Large intestine (tissue), 3 donors: ENCODE results near the gene KDM6A. TPM values are rescaled to one million over a fixed set of nuclear protein-coding genes. Genes with fewer than 3 reads are reported as not detected.
"Not testable (repeated sequence)": the region's sequence is repeated elsewhere in the genome, so short reads cannot be mapped to it uniquely, and the experiment has no call there.

Experiments
- DNase-seq, 2 donors: peaks; one replicate each; pipeline versions ENCODE4 v3.0.0 to v3.0.0-alpha.2; 2013
- H3K27ac ChIP-seq: one replicate; pipeline ENCODE4 v1.5.1; 2013; ENCODE audit warnings: low read length
- H3K27me3 ChIP-seq: 2 replicates; pipeline ENCODE4 v1.6.1; 2013; ENCODE audit warnings: low read length; ENCODE audit not compliant: control insufficient read depth, insufficient read depth
- H3K36me3 ChIP-seq: 2 replicates; pipeline ENCODE4 v1.6.1; 2013; ENCODE audit warnings: low read length; ENCODE audit not compliant: control insufficient read depth, insufficient read depth
- H3K4me1 ChIP-seq: one replicate; pipeline ENCODE4 v1.6.1; 2013; ENCODE audit warnings: low read length; ENCODE audit not compliant: control insufficient read depth, insufficient read depth
- H3K4me3 ChIP-seq: one replicate; pipeline ENCODE4 v1.5.1; 2013; ENCODE audit warnings: low read length
- H3K9me3 ChIP-seq: one replicate; pipeline ENCODE4 v1.6.1; 2013; ENCODE audit warnings: mild to moderate bottlenecking, low read depth, low read length, moderate library complexity; ENCODE audit not compliant: control insufficient read depth
- WGBS: methylation state at CpG from one replicate; pipeline ENCODE4 v1.1.5; 2013; ENCODE audit warnings: low lambda C conversion rate; ENCODE audit not compliant: insufficient coverage; 5-methylcytosine and 5-hydroxymethylcytosine counted together
- polyA plus RNA-seq: library from polyadenylated mRNA; unstranded; fragments of 120-200 nt; gene quantifications from one replicate; pipeline ENCODE4 v1.2.1, GENCODE V29; 2013

The KDM6A gene
- polyA plus RNA-seq, 1 donor: 26.8 TPM

DNA sequence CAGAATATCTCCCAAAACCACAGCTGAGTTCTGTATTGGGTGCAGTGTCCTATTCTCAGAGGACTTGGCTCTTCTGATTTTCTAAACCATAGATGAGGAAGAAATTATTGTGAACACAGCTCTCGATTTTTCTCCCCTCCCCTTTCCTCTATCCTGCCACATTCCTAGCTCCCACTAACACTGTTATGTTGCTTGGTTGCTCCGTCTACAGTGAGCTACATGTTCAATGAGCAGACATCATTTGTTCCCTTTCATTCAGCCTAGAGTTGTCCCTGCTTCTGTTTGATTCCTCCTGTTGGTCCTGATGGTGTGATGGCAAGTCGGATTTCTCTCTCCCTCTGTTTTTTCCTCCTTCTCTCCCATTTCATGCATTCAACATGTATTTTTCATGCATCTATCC, 261.8 kb downstream of the KDM6A start:
- DNase-seq: no peak
- WGBS: no CpG with 5 or more reads among the region's 3 CpGs
- Histone ChIP-seq H3K27ac (no peak overlapping the region), H3K36me3 (no peaks in the 10 kb centered on the region), H3K4me3 (no peak overlapping the region), H3K9me3 (no peaks in the 10 kb centered on the region), H3K4me1 (no peaks in the 10 kb centered on the region), H3K27me3 (no peaks in the 10 kb centered on the region)

DNA sequence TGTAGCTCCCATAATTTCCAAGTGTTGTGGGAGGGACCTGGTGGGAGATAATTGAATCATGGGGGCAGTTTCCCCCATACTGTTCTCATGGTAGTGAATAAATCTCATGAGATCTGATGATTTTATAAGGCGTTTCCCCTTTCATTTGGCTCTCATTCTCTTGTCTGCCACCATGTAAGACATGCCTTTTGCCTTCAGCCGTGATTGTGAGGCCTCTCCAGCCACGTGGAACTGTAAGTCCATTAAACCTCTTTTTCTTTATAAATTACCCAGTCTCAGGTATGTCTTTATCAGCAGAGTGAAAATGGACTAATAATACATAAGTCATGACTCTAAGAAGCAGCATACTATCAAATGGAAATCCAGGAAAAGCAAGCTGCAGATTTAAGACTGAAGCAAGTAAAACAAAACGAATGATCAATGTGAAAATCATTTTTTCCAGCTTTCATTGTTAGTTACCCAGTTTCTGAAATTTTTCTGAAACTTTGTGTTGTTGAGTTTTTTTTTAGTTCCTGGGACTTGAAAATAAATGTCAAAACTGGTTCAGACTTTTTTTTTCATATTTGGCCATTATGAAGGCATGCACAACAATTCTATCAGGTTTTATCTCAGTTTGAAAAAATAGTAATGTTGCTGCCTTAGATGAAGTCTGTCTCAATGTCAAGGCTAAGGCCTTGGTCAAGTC, 262.5 kb downstream of the KDM6A start:
- not testable (repeated sequence) for H3K9me3 ChIP-seq, H3K4me1 ChIP-seq, H3K27ac ChIP-seq, H3K27me3 ChIP-seq, H3K4me3 ChIP-seq, H3K36me3 ChIP-seq, DNase-seq
- no CpG with 5 or more reads among the region's 4 CpGs for WGBS

DNA sequence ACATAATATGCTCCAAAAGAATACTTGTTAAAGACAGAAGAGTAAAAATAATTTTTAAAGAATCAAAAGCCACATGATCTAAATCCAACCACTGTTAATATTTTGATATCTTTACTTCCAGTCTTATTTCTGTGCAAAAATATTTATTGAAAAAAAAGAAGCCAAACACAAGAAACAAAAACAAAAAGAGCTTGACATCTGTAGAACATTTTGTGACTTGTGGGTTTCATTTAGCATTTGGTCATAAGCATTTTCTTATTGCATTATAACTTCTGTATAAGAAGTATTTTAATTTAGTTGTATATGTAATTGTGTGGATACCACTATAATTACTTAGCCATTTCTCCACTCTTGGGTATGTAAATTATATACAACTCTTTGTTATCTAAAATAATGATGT, 264.5 kb downstream of the KDM6A start:
- Histone ChIP-seq H3K27ac (no peak overlapping the region), H3K9me3 (no peaks in the 10 kb centered on the region), H3K4me3 (no peak overlapping the region), H3K36me3 (no peaks in the 10 kb centered on the region), H3K27me3 (no peaks in the 10 kb centered on the region), H3K4me1 (no peaks in the 10 kb centered on the region)
- DNase-seq: no peak

DNA sequence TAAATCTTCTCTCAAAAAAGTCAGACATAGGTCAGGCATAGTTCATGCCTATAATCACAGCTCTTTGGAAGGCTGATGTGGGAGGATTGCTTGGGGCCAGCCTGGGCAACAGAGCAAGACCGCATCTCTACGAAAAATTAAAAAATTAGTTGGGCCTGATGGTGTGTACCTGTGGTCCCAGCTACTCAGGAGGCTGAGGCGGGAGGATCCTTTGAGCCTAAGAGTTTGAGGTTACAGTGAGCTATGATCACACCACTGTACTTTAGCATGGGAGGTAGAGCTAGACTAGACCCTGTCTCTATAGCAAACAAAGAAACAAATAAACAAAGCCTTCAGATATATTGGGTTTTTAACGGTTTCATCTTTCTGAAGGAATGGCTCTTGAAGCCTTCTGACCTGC, 265.5 kb downstream of the KDM6A start:
- Histone ChIP-seq H3K4me1 (no peaks in the 10 kb centered on the region), H3K9me3 (no peaks in the 10 kb centered on the region), H3K4me3 (no peak overlapping the region), H3K36me3 (no peaks in the 10 kb centered on the region), H3K27me3 (no peaks in the 10 kb centered on the region), H3K27ac (no peak overlapping the region)
- DNase-seq: no peak
- 80% methylated on average over 1 of the region's 4 CpGs for WGBS

- Histone ChIP-seq H3K27me3 (no peaks in the 10 kb centered on the region), H3K9me3 (no peaks in the 10 kb centered on the region), H3K36me3 (no peaks in the 10 kb centered on the region), H3K27ac (no peak overlapping the region), H3K4me1 (no peaks in the 10 kb centered on the region), H3K4me3 (no peak overlapping the region)
- WGBS: 80% methylated on average over 2 of the region's 4 CpGs
- no peak for DNase-seq
Measured at GRCh38 chrX:45140812-45141211, 267.8 kb downstream of the KDM6A start.

DNA sequence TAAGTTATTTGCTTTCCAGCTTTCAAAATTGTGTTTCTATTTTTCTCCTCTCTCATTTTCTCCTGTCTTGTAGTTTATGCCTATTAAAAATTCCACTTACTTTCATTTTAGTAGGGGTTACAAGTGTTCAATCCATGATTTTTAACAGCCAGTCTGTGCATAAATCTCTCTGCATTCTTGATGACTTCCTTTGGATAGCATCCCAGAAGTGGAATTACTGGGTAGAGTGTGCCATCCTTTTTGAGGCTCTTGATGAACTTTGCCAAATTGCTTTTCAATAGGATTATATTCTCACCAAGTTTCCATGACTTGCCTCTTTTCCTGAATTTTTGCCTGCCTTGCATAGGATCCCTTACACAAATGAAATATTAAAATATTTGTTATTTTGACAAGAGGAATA, 269.2 kb downstream of the KDM6A start:
- no peaks in the 10 kb centered on the region for H3K4me1 ChIP-seq
- H3K27ac ChIP-seq: no peak overlapping the region
- no peak for DNase-seq
- H3K4me3 ChIP-seq: no peak overlapping the region
- H3K27me3 ChIP-seq: no peaks in the 10 kb centered on the region
- no peaks in the 10 kb centered on the region for H3K36me3 ChIP-seq
- H3K9me3 ChIP-seq: no peaks in the 10 kb centered on the region

DNA sequence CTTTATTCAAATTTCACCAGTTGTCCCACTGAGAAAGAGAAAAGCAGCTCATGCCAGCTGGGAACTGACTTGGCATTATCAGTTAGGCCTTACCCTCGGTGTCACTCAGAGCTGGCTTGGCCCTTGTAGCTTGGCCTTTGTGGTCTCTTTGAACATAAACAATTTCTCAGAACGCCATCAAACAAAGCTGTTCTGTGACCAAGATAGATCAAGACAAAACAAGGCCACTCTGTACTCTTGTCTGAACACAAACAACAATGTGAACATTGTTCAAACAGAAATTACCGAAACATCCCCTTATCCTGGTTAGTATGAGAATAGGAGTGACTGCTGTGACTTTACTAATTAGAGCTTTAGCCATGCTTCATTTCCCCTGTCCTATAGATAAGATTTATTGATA, 270.5 kb downstream of the KDM6A start:
- no peak overlapping the region for H3K27ac ChIP-seq
- no peak overlapping the region for H3K4me3 ChIP-seq
- H3K9me3 ChIP-seq: no peaks in the 10 kb centered on the region
- no peaks in the 10 kb centered on the region for H3K27me3 ChIP-seq
- DNase-seq: no peak
- H3K36me3 ChIP-seq: no peaks in the 10 kb centered on the region
- no peaks in the 10 kb centered on the region for H3K4me1 ChIP-seq
- WGBS: no CpG with 5 or more reads among the region's 3 CpGs

- no peak overlapping the region for H3K4me3 ChIP-seq
- no peaks in the 10 kb centered on the region for H3K9me3 ChIP-seq
- H3K36me3 ChIP-seq: no peaks in the 10 kb centered on the region
- no CpG with 5 or more reads among the region's 11 CpGs for WGBS
- no peaks in the 10 kb centered on the region for H3K27me3 ChIP-seq
- DNase-seq: no peak
- H3K4me1 ChIP-seq: no peaks in the 10 kb centered on the region
- H3K27ac ChIP-seq: no peak overlapping the region
Measured at GRCh38 chrX:45145492-45146215, 272.7 kb downstream of the KDM6A start.

GRCh38 chrX:45150821-45151220, 277.8 kb downstream of the KDM6A start:
- Histone ChIP-seq H3K9me3 (no peaks in the 10 kb centered on the region), H3K36me3 (no peaks in the 10 kb centered on the region), H3K4me3 (no peak overlapping the region), H3K4me1 (no peaks in the 10 kb centered on the region), H3K27ac (no peak overlapping the region), H3K27me3 (no peaks in the 10 kb centered on the region)
- WGBS: 100% methylated on average over 1 of the region's 9 CpGs
- DNase-seq: no peak

DNA sequence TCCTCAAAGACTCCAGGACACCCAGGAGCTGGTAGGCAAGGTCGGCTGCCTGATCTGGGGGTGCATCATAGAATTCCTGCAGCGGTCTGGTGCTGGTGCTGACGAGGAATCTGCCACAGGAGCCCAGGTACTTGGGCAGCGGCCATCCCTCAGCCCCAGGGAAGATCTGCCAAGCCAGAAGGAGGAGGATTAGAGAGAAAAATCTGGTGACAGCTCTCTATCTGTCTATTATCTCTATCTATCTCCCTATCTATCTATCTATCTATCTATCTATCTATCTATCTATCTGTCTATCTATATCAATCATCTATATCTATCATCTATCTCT, 281.0 kb downstream of the KDM6A start:
- H3K36me3 ChIP-seq: no peaks in the 10 kb centered on the region
- H3K27ac ChIP-seq: no peak overlapping the region
- no CpG with 5 or more reads among the region's 4 CpGs for WGBS
- no peaks in the 10 kb centered on the region for H3K9me3 ChIP-seq
- no peaks in the 10 kb centered on the region for H3K27me3 ChIP-seq
- no peak overlapping the region for H3K4me3 ChIP-seq
- no peaks in the 10 kb centered on the region for H3K4me1 ChIP-seq
- no peak for DNase-seq

GRCh38 chrX:45154462-45154861, 281.5 kb downstream of the KDM6A start:
- H3K9me3 ChIP-seq: no peaks in the 10 kb centered on the region
- no peaks in the 10 kb centered on the region for H3K36me3 ChIP-seq
- DNase-seq: no peak
- no peak overlapping the region for H3K4me3 ChIP-seq
- no peaks in the 10 kb centered on the region for H3K27me3 ChIP-seq
- no peaks in the 10 kb centered on the region for H3K4me1 ChIP-seq
- no peak overlapping the region for H3K27ac ChIP-seq
